Measurements from ENCODE around the gene PTPRJ. TPM values are rescaled to one million over a fixed set of nuclear protein-coding genes. Genes with fewer than 3 reads are reported as not detected.

PTPRJ gene
- total and polyA plus RNA-seq, 2 of the 13 experiments (the other 11 are each of a cell fraction or from before 2014, with no cell fraction given) = 1.0 to 1.2 TPM

DNA sequence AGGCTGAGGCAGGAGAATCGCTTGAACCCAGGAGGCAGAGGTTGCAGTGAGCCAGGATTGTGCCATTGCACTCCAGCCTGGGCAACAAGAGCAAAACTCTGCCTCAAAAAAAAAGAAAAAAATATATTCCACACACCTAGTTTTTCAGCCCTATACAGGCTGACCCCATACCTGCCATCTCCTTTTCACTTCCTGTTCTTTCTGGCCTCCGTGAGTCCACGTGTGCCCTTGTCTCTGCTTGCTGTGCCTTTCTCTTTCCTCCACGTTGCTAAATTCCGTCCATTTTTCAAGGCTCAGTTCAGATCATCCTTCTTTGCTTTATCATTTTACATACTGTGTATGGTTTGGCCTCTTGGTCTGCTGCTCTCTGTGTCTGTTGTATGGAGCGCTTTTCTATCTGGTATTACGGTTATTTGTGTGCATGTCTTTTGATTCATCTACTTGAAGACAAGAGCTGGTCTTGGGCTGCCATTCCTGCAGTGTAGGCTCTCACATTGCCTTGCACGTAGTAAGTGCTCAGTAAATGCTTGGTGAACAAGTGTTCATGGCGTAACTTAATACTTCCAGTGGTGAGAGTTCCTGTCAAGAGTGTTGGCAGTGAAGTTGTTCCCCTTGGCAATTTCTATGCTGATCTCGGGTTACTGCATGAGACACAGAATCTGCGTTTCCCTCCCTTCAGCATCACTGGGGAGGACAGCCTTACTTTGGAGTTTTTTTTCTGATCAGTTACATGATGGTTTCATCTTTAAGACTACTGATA is 57.5 kb downstream of the PTPRJ start:
- no peak overlapping the region for H2AFZ ChIP-seq (ENCODE audit: low read length)
- H3K36me3 ChIP-seq (replicated peaks in 1 of 2; ENCODE audit: control insufficient read depth in 1 of 2, insufficient read depth in 2 of 2, low read length in 2 of 2) = no peaks in the 10 kb centered on the region
- ChIA-PET CTCF (ENCODE audit: low intra/inter-chr PET ratio, low total read pairs) (no interaction called here), POLR2A (no interaction called here)
- ATAC-seq = no peak
- H3K27ac ChIP-seq (ENCODE audit: extremely low read length, insufficient read depth, low read length) = no peak overlapping the region
- H3K9me3 ChIP-seq (ENCODE audit: low read length) = no peaks in the 10 kb centered on the region
- no peaks in the 10 kb centered on the region for H3K27me3 ChIP-seq (ENCODE audit: control insufficient read depth in 1 of 2, insufficient read depth in 2 of 2, low read length in 2 of 2)
- no peak overlapping the region for H3K4me2 ChIP-seq (ENCODE audit: low read depth, low read length)
- no peaks in the 10 kb centered on the region for H4K20me1 ChIP-seq (ENCODE audit: insufficient read depth, low read length)
- H3K4me3 ChIP-seq (replicated peaks in 1 of 3; ENCODE audit: insufficient read depth in 1 of 3, low read depth in 2 of 3, low read length in 3 of 3) = no peak overlapping the region
- H3K79me2 ChIP-seq (ENCODE audit: insufficient read depth, low read length) = no peaks in the 10 kb centered on the region
- H3K4me1 ChIP-seq (ENCODE audit: insufficient read depth, low read length) = peaks cover 11% of the 10 kb centered on the region
- FAIRE-seq = no peak
- in situ Hi-C loops (cut with HindIII; ENCODE audit: extremely low pct_ligation_motif_present, low pct_unique_long_range_greater_than_20kb) = no loop called here
- no peak for DNase-seq (ENCODE audit: low spot score)
- no peak overlapping the region for H3K9ac ChIP-seq (ENCODE audit: insufficient read depth, low read depth, low read length)
- intact Hi-C loops (cut with micrococcal nuclease; ENCODE audit: unreplicated experiment) = no loop called here
- 85% methylated on average over 11 of the region's 11 CpGs for WGBS (ENCODE audit: low lambda C conversion rate)
- BruUV-seq (replicated peaks) = no TSS peak
- no peak for TF ChIP-seq GATA4 (IDR thresholded peaks at IDR 0.05; ENCODE audit: borderline replicate concordance, low read depth)
- TF ChIP-seq ZNF75D (CRISPR knock-in tag; IDR thresholded peaks at IDR 0.05; ENCODE audit: borderline replicate concordance) = no peak
- TF ChIP-seq RFXANK (CRISPR knock-in tag; IDR thresholded peaks at IDR 0.05) = no peak
- TF ChIP-seq FLYWCH1 (CRISPR knock-in tag; IDR thresholded peaks at IDR 0.05) = no peak
- TF ChIP-seq NR2F1 (CRISPR knock-in tag; IDR thresholded peaks at IDR 0.05) = no peak
- no peak for TF ChIP-seq ZNF30 (CRISPR knock-in tag; IDR thresholded peaks at IDR 0.05)
- TF ChIP-seq ZNF280B (CRISPR knock-in tag; IDR thresholded peaks at IDR 0.05; ENCODE audit: borderline replicate concordance) = no peak
- TF ChIP-seq MYNN (CRISPR knock-in tag; IDR thresholded peaks at IDR 0.05; ENCODE audit: low read depth) = no peak
- no peak for TF ChIP-seq AHDC1 (CRISPR knock-in tag; IDR thresholded peaks at IDR 0.05; ENCODE audit: borderline replicate concordance)
- TF ChIP-seq ZNF766 (CRISPR knock-in tag; IDR thresholded peaks at IDR 0.05; ENCODE audit: borderline replicate concordance) = no peak
- TF ChIP-seq HNRNPUL1 (IDR thresholded peaks at IDR 0.05; ENCODE audit: low read depth, low read length) = no peak
- no peak for TF ChIP-seq REXO4 (CRISPR knock-in tag; IDR thresholded peaks at IDR 0.05; ENCODE audit: borderline replicate concordance)
- TF ChIP-seq, protein P1, sequence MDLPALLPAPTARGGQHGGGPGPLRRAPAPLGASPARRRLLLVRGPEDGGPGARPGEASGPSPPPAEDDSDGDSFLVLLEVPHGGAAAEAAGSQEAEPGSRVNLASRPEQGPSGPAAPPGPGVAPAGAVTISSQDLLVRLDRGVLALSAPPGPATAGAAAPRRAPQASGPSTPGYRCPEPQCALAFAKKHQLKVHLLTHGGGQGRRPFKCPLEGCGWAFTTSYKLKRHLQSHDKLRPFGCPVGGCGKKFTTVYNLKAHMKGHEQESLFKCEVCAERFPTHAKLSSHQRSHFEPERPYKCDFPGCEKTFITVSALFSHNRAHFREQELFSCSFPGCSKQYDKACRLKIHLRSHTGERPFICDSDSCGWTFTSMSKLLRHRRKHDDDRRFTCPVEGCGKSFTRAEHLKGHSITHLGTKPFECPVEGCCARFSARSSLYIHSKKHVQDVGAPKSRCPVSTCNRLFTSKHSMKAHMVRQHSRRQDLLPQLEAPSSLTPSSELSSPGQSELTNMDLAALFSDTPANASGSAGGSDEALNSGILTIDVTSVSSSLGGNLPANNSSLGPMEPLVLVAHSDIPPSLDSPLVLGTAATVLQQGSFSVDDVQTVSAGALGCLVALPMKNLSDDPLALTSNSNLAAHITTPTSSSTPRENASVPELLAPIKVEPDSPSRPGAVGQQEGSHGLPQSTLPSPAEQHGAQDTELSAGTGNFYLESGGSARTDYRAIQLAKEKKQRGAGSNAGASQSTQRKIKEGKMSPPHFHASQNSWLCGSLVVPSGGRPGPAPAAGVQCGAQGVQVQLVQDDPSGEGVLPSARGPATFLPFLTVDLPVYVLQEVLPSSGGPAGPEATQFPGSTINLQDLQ (CRISPR knock-in tag; IDR thresholded peaks at IDR 0.05) = no peak
- no peak for TF ChIP-seq SAFB2 (CRISPR knock-in tag; IDR thresholded peaks at IDR 0.05; ENCODE audit: borderline replicate concordance, low read depth)
